Activated CD4-positive, alpha-beta memory T cell treated with anti-CD3 and anti-CD28 coated beads, Interleukin-2, amount 10 ng/mL, durations not matched to agents 7 days and 5 days (primary cell): ENCODE measurements around the gene FAM200C. TPM values are rescaled to one million over a fixed set of nuclear protein-coding genes. Genes with fewer than 3 reads are reported as not detected.

Source experiments
- CTCF ChIA-PET: fragments of 350-600 bp; sonication (Branson Sonifier 250); formaldehyde crosslinking; loops from one replicate; lab custom pipeline; 2021; ENCODE audit warnings: antibody characterized with exemption, inconsistent platforms; lab: Charles Lee
- POLR2A ChIA-PET: fragments of 350-600 bp; sonication (Branson Sonifier 250); formaldehyde crosslinking; loops from one replicate; lab custom pipeline; 2021; ENCODE audit warnings: antibody characterized with exemption; lab: Charles Lee
- DNase-seq: peaks from one replicate; pipeline ENCODE4 v3.0.0-alpha.2; 2020
- H3K27ac Mint-ChIP-seq: one replicate; pipeline ENCODE4 v1.8.0; 2021; ENCODE audit warnings: mild to moderate bottlenecking, mixed read lengths
- H3K27me3 Mint-ChIP-seq: one replicate; pipeline ENCODE4 v1.8.0; 2021; ENCODE audit warnings: mixed read lengths
- H3K36me3 Mint-ChIP-seq: one replicate; pipeline ENCODE4 v1.8.0; 2021; ENCODE audit warnings: low read depth, mixed read lengths
- H3K4me1 Mint-ChIP-seq: one replicate; pipeline ENCODE4 v1.8.0; 2021; ENCODE audit warnings: mixed read lengths
- H3K4me3 Mint-ChIP-seq: one replicate; pipeline ENCODE4 v1.8.0; 2021; ENCODE audit warnings: mild to moderate bottlenecking, mixed read lengths
- H3K9me3 Mint-ChIP-seq: one replicate; pipeline ENCODE4 v1.8.0; 2021; ENCODE audit warnings: mixed read lengths
- total RNA-seq, 2 experiments: library from RNA; stranded (reverse); gene quantifications; one replicate each; pipeline ENCODE4 v1.2.3, GENCODE V29; 2021

Gene FAM200C
- total RNA-seq, 2 experiments from 2014 or later, result 0.95 to 1.0 TPM

DNA sequence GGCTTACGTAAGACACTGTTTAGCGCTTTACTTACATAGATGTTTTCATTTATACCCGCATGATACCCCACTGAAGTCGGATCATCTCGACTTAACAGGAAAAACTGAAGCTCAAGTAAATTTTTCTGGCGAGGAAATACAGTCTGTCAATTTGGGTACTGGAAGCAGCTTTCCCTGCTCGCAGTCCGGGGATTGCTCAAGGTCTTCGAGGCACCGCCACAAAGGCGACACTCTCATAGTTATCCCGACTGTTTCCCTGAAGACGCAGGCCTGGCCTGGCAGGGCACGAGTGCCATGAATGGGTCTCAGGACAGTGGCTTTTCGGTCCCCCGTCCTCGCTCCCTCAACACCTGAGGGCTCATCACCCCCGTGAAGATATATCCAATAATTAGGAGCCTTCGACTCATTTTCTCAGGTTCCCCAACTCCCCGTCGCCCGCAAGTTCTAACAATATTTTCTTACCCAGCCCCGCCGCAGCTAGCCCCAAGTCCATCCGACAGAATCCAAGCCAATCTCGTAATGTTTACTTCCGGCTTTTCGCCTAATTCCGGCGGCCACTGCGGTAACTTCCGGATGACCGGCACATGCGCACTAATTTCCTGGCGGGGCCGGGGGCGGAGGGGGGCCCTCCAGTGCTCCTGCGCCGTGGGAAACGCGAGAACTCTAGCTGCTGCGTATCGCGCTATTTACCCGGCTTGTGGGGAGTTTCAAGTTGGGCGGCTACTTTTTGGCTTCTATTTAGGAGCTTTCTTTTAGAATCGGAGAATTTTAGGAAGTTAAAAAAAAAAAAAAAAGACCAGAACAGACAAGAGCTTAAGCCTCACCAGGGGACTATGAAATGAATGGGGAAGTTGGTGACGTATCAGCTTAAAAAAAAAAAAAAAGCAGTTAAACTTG lies 19.0 kb upstream of the FAM200C start, which contains the start of gene SLU7:
Gene SLU7, minus strand, starts transcription at position 521 of the 897 bp plus-strand sequence. CDS start 3,787 bp downstream, outside the sequence.
- H3K4me3 Mint-ChIP-seq, result peak within 1 kb of the TSS; percentile 90
- peaks cover 59% of the 10 kb centered on the region for H3K4me1 Mint-ChIP-seq
- ChIA-PET POLR2A (interaction anchor here (0.7 to 3.5 kb wide), 23 partner anchors 9 to 1007 kb away, joined by 3 to 31 read pairs (median 5); partner anchors contain the start of genes C1QTNF2 and FAM200C), CTCF (interaction anchor here (0.7 to 13.2 kb wide), 9 partner anchors 19 to 474 kb away, joined by 3 to 161 read pairs (median 4); partner anchors contain the start of gene FAM200C)
- no peaks in the 10 kb centered on the region for H3K27me3 Mint-ChIP-seq
- peaks cover 38% of the 10 kb centered on the region for H3K36me3 Mint-ChIP-seq
- no peaks in the 10 kb centered on the region for H3K9me3 Mint-ChIP-seq
- DNase-seq, result peak; percentile 94
- H3K27ac Mint-ChIP-seq, result peak within 1 kb of the TSS; percentile 91

DNA sequence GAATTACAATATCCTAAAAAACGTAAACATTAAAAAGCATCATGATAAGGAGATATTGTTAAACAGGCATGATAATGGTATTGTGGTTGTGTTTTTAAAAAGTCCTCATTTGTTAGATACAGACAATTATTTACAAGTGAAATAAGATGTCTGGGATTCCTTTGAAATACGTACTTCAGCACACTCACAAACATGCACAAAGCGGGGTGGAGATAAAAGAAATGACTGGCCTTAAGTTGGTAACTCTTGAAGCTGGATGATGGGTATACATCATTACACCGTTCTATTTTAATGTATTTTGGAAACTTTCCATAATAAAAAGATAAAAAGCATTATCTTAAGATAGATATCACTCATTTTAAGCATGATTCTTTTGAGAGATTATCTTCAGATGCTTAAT lies 1.0 kb downstream of the FAM200C start:
- ChIA-PET CTCF (interaction anchor here (0.7 to 1.5 kb wide), 3 partner anchors 10 to 410 kb away, joined by 3 to 6 read pairs (median 5); partner anchors contain the start of gene SLU7), POLR2A (interaction anchor here (2.4 to 3.0 kb wide), 2 partner anchors 20 to 23 kb away, joined by 9 to 13 read pairs; partner anchors contain the start of genes PTTG1 and SLU7)
- no peak for DNase-seq
- H3K27me3 Mint-ChIP-seq, result no peaks in the 10 kb centered on the region
- H3K4me1 Mint-ChIP-seq, result peaks cover 17% of the 10 kb centered on the region
- H3K4me3 Mint-ChIP-seq, result peak overlapping the region; percentile 75
- H3K36me3 Mint-ChIP-seq, result peaks cover 8% of the 10 kb centered on the region
- H3K27ac Mint-ChIP-seq, result no peak overlapping the region
- no peaks in the 10 kb centered on the region for H3K9me3 Mint-ChIP-seq

- Mint-ChIP-seq H3K4me3 (no peak overlapping the region), H3K4me1 (peaks cover 17% of the 10 kb centered on the region), H3K36me3 (no peaks in the 10 kb centered on the region), H3K9me3 (no peaks in the 10 kb centered on the region), H3K27me3 (no peaks in the 10 kb centered on the region), H3K27ac (no peak overlapping the region)
- ChIA-PET POLR2A (no interaction called here), CTCF (interaction anchor here (0.7 kb wide), 1 partner anchor 199 kb away, joined by 3 read pairs; no protein-coding TSS in a partner anchor)
- no peak for DNase-seq
Measured at GRCh38 chr5:160397492-160397891, 2.4 kb downstream of the FAM200C start.

DNA sequence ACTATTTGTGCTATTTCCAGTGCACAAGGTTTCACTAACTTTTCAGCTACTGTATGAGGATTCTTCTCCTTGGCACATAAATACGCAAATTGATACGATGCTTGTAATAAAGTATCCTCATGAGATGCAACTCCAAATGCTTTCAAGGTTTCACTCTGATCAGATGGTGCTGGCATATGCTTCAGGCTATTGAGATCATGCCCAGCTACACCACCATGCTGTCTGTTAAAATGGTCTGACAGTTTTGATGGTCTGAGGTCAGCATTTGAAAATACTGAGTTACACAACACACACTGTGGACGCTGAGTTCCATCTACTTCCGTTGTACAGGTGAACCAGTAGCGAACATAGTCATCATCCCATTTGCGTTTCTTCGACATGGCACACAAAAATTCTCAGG lies 4.7 kb downstream of the FAM200C start:
- no peaks in the 10 kb centered on the region for H3K27me3 Mint-ChIP-seq
- H3K27ac Mint-ChIP-seq, result no peak overlapping the region
- CTCF ChIA-PET, result interaction anchor here (1.0 to 4.5 kb wide), 4 partner anchors 23 to 374 kb away, joined by 3 to 23 read pairs (median 5); partner anchors contain the start of gene SLU7
- no peaks in the 10 kb centered on the region for H3K36me3 Mint-ChIP-seq
- no peak for DNase-seq
- POLR2A ChIA-PET, result no interaction called here
- H3K9me3 Mint-ChIP-seq, result no peaks in the 10 kb centered on the region
- H3K4me1 Mint-ChIP-seq, result peaks cover 12% of the 10 kb centered on the region
- no peak overlapping the region for H3K4me3 Mint-ChIP-seq

GRCh38 chr5:160390787-160391696 lies 8.8 kb downstream of the FAM200C start:
- H3K36me3 Mint-ChIP-seq, result no peaks in the 10 kb centered on the region
- no peak for DNase-seq
- no peaks in the 10 kb centered on the region for H3K4me1 Mint-ChIP-seq
- no peaks in the 10 kb centered on the region for H3K27me3 Mint-ChIP-seq
- H3K27ac Mint-ChIP-seq, result no peak overlapping the region
- H3K4me3 Mint-ChIP-seq, result no peak overlapping the region
- CTCF ChIA-PET, result interaction anchor here (0.6 to 4.5 kb wide), 10 partner anchors 9 to 379 kb away, joined by 3 to 23 read pairs (median 4); partner anchors contain the start of gene FAM200C
- H3K9me3 Mint-ChIP-seq, result peaks cover 11% of the 10 kb centered on the region
- POLR2A ChIA-PET, result no interaction called here

DNA sequence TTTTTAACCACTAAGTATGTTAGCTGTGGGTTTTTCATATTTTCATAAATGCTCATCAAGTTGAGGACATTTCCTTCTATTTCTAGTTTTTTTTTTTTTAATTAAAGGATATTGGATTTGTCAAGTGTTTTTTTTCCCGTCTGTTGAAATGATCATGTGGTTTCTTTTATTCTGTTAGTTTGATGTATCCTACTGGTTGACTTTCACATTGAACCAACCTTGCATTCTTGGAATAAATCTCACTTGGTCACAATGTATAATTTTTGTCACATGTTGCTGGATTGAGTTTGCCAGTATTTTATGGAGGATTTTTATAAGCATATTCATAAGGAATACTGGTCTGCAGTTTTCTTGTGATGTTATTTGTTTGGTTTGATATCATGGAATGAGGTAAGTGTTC lies 12.4 kb downstream of the FAM200C start:
- Mint-ChIP-seq H3K36me3 (no peaks in the 10 kb centered on the region), H3K4me1 (no peaks in the 10 kb centered on the region), H3K9me3 (peaks cover 11% of the 10 kb centered on the region), H3K27me3 (peaks cover 4% of the 10 kb centered on the region), H3K27ac (no peak overlapping the region), H3K4me3 (no peak overlapping the region)
- POLR2A ChIA-PET, result no interaction called here
- CTCF ChIA-PET, result no interaction called here
- no peak for DNase-seq

DNA sequence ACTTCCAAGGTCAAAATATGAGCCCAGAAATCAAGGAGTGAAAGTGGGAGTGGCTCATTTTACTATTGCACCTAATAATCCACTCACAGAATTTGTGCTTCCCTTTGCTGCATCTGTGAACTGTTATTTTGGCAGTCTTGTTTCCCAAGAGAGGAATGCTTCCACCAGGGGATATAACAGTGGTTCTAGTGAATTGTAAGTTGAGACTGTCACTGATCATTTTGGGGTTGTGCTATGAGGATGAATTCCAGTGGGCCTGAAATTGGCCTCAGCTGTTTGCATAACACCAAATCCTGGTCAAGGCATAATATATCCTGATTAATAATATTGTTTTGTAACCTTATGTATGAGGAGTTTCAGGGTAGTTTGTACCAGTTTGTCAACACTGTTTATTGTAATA lies 14.4 kb downstream of the FAM200C start:
- ChIA-PET CTCF (no interaction called here), POLR2A (no interaction called here)
- peaks cover 10% of the 10 kb centered on the region for H3K27me3 Mint-ChIP-seq
- H3K27ac Mint-ChIP-seq, result no peak overlapping the region
- H3K9me3 Mint-ChIP-seq, result peaks cover 11% of the 10 kb centered on the region
- no peak for DNase-seq
- H3K36me3 Mint-ChIP-seq, result no peaks in the 10 kb centered on the region
- no peaks in the 10 kb centered on the region for H3K4me1 Mint-ChIP-seq
- no peak overlapping the region for H3K4me3 Mint-ChIP-seq

- no peak for DNase-seq
- no peaks in the 10 kb centered on the region for H3K4me1 Mint-ChIP-seq
- H3K27ac Mint-ChIP-seq, result no peak overlapping the region
- POLR2A ChIA-PET, result no interaction called here
- peaks cover 11% of the 10 kb centered on the region for H3K9me3 Mint-ChIP-seq
- H3K27me3 Mint-ChIP-seq, result peaks cover 14% of the 10 kb centered on the region
- no peaks in the 10 kb centered on the region for H3K36me3 Mint-ChIP-seq
- no peak overlapping the region for H3K4me3 Mint-ChIP-seq
- CTCF ChIA-PET, result no interaction called here
Measured at GRCh38 chr5:160384681-160385080, 15.2 kb downstream of the FAM200C start.

GRCh38 chr5:160382346-160382745 lies 17.5 kb downstream of the FAM200C start:
- Mint-ChIP-seq H3K9me3 (peaks cover 2% of the 10 kb centered on the region), H3K4me3 (no peak overlapping the region), H3K27me3 (peaks cover 21% of the 10 kb centered on the region), H3K4me1 (no peaks in the 10 kb centered on the region), H3K36me3 (no peaks in the 10 kb centered on the region), H3K27ac (no peak overlapping the region)
- no peak for DNase-seq
- ChIA-PET POLR2A (no interaction called here), CTCF (no interaction called here)

DNA sequence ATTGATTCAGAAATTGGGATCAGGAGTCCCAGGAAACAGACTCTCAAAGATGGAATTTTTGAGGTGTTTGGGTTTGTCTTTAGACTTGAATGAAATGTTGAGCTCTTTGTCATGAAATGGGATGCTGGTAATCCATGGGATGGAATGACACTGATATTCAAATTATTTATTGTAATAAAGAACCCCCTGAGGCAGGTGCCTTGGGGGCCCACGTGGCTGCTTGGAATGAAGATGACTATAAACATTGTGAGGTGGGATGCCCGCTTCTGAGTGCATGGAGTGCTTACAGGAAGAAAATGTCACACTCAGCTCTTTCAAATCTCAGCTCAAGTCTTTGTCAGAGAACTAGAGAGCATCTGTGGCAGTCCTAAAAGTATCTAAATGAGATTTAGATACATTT lies 19.8 kb downstream of the FAM200C start:
- H3K27me3 Mint-ChIP-seq, result peaks cover 34% of the 10 kb centered on the region
- CTCF ChIA-PET, result interaction anchor here (2.3 kb wide), 1 partner anchor 11 kb away, joined by 11 read pairs; no protein-coding TSS in a partner anchor
- no peak for DNase-seq
- H3K36me3 Mint-ChIP-seq, result no peaks in the 10 kb centered on the region
- H3K4me3 Mint-ChIP-seq, result no peak overlapping the region
- no peaks in the 10 kb centered on the region for H3K4me1 Mint-ChIP-seq
- no peak overlapping the region for H3K27ac Mint-ChIP-seq
- no peaks in the 10 kb centered on the region for H3K9me3 Mint-ChIP-seq
- POLR2A ChIA-PET, result no interaction called here

- no peaks in the 10 kb centered on the region for H3K36me3 Mint-ChIP-seq
- no peaks in the 10 kb centered on the region for H3K4me1 Mint-ChIP-seq
- no peak overlapping the region for H3K4me3 Mint-ChIP-seq
- CTCF ChIA-PET, result interaction anchor here (2.3 kb wide), 1 partner anchor 12 kb away, joined by 11 read pairs; no protein-coding TSS in a partner anchor
- H3K9me3 Mint-ChIP-seq, result no peaks in the 10 kb centered on the region
- POLR2A ChIA-PET, result no interaction called here
- no peak for DNase-seq
- H3K27ac Mint-ChIP-seq, result no peak overlapping the region
- peaks cover 39% of the 10 kb centered on the region for H3K27me3 Mint-ChIP-seq
Measured at GRCh38 chr5:160379511-160379910, 20.3 kb downstream of the FAM200C start.

DNA sequence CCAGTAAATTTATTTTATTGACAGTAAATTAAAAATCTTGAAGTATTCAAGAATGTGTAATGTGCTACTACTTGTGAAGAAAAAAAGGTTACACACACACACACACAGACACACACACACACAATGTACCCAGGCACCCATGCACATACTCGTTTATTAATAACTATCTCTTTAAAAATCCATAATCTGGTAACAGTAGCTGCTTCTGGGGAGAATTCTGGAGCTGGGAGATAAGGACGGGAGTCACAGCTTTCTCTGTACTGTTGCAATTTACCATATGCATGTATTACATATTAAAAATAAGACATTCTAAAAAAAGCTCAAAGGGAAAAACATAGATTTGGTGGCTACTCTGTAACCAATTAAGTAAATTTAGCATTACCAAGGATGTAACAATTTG lies 21.5 kb downstream of the FAM200C start:
- Mint-ChIP-seq H3K4me1 (no peaks in the 10 kb centered on the region), H3K27ac (no peak overlapping the region), H3K27me3 (peaks cover 45% of the 10 kb centered on the region), H3K36me3 (no peaks in the 10 kb centered on the region), H3K4me3 (no peak overlapping the region), H3K9me3 (no peaks in the 10 kb centered on the region)
- CTCF ChIA-PET, result interaction anchor here (1.4 kb wide), 1 partner anchor 61 kb away, joined by 3 read pairs; no protein-coding TSS in a partner anchor
- POLR2A ChIA-PET, result no interaction called here
- no peak for DNase-seq
